GM18951 (cell line): ENCODE data around the gene ZNF215.
"Not testable (repeated sequence)": the region's sequence is repeated elsewhere in the genome, so short reads cannot be mapped to it uniquely, and the experiment has no call there.

Experiments used
- POLR2A ChIP-seq: IDR thresholded peaks from 4 replicates; pipeline ENCODE4 v1.6.1; 2011; ENCODE audit warnings: mild to moderate bottlenecking; ENCODE audit not compliant: insufficient read length, insufficient read depth; ENCODE audit errors: extremely low read depth
- in situ Hi-C: fragments of 300-500 bp; cut with MboI; formaldehyde crosslinking; loops from one replicate; pipeline ENCODE4 v1.12.0; 2022; ENCODE audit warnings: low sequenced_read_pairs, mixed read lengths, inconsistent platforms; ENCODE audit not compliant: unreplicated experiment

ZNF215 gene

GRCh38 chr11:6926208-6927029 lies at the start of gene ZNF215:
TSS of gene ZNF215 (plus strand) at chr11:6926426. CDS start at chr11:6932273, 5,847 bp downstream.
- TF ChIP-seq POLR2A: peak; percentile 61
- in situ Hi-C loops: no loop called here

GRCh38 chr11:6876914-6877313 lies 49.3 kb upstream of the ZNF215 start:
- TF ChIP-seq POLR2A: no peak
- in situ Hi-C loops: no loop called here

DNA sequence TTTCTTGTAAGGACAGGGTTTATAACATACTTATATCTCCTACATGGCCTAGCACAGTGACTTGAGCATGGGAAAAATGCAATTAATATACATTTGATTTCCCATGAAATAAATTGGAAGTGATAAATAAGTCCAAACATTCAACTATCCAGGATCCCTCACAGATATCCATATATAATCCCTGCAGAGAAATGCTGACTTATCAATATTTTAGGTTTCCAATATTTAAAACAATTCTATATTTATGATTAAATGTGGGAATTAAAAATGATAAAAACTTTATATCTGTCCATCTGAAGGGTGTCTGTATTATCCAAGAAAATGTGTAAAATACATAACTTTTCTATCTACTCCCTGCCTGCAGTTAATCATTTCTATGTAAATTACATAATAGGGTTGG lies 43.5 kb upstream of the ZNF215 start:
- in situ Hi-C loops: no loop called here
- no peak for TF ChIP-seq POLR2A

GRCh38 chr11:6887711-6888110 lies 38.5 kb upstream of the ZNF215 start:
- in situ Hi-C loops: not testable (repeated sequence)

DNA sequence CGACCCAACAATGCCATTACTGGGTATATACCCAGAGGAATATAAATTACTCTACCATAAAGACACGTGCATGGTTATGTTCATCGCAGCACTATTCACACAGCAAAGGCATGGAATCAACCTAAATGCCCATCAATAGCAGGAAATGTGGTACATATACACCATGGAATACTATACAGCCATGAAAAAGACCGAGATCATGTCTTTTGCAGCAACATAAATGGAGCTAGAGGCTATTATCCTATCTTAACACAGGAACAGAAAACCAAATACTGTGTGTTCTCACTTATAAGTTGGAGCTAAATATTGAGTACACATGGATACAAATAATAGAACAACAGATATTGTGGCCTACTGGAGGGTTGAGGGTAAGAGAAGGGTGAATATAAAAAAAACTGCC lies 37.4 kb upstream of the ZNF215 start:
- in situ Hi-C loops: no loop called here
- TF ChIP-seq POLR2A: no peak

GRCh38 chr11:6889835-6890234 lies 36.4 kb upstream of the ZNF215 start:
- in situ Hi-C loops: no loop called here
- no peak for TF ChIP-seq POLR2A

- in situ Hi-C loops: no loop called here
- TF ChIP-seq POLR2A: no peak
These were observed 33.8 kb upstream of the ZNF215 start, which contains the start of gene OR2D2 for GRCh38 chr11:6892400-6892799. TSS of gene OR2D2 (minus strand) at chr11:6892500. CDS start at chr11:6892500, 0 bp downstream.

GRCh38 chr11:6894097-6894496 lies 32.1 kb upstream of the ZNF215 start:
- no peak for TF ChIP-seq POLR2A
- in situ Hi-C loops: no loop called here

- in situ Hi-C loops: no loop called here
- TF ChIP-seq POLR2A: no peak
These were observed 31.2 kb upstream of the ZNF215 start for GRCh38 chr11:6895010-6895409.

GRCh38 chr11:6898911-6899310 lies 27.3 kb upstream of the ZNF215 start:
- TF ChIP-seq POLR2A: no peak
- in situ Hi-C loops: no loop called here

DNA sequence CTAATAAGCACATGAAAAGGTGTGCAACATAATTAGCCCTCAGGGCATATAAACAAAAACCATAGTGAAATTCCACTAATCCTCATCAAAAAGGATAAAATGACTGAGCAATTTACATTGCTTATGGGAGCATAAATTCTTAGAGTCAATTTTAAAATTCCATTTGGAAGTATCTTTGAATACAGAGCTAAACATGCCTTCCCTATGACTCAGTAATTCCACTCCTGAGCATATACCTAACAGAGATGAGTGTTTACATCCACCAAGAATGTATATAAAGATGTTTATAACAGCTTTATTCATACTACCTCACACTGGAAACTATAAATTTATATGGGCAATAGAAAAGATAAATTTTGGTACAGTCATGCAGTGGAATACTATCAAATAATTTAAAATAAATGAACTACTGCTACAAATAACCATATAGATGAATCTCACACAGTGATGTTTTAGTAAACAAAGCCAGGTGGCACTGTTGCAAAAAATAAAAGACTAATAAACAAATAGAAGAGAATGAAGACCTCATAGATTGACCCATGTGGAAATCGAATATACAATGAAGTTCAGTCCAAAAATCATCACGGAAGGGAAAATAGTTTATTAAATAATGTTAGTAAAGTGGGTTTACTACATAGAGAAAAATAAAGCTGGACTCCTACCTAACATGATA lies 25.8 kb upstream of the ZNF215 start:
- in situ Hi-C loops: no loop called here
- TF ChIP-seq POLR2A: no peak

DNA sequence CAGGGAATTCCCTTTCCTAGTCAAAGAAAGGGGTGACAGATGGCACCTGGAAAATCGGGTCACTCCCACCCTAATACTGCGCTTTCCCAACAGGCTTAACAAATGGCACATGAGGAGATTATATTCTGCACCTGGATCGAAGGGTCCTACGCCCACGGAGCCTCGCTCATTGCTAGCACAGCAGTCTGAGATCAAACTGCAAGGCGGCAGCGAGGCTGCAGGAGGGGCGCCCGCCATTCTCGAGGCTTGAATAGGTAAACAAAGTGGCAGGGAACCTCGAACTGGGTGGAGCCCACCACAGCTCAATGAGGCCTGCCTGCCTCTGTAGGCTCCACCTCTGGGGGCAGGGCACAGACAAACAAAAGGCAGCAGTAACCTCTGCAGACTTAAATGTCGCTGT lies 21.4 kb upstream of the ZNF215 start:
- in situ Hi-C loops: not testable (repeated sequence)

DNA sequence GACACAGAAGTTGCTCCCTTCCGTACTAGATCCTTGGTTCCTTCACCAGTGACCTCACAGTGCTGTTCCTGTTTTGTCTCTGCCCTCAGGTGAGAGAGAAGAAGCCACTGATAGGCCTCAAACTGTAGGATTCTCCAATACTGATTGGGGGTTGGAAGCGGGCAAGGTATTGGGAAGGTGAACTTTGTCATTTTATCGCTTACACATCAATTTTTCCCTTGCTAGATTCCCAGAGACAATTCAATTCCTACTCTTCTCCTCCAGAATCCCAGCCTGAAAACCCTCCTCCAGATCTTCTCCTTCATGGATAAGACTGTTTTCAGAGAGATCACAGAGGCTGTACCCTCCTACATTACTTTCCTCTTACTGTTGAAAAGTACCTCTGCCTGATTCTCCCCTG lies 14.8 kb upstream of the ZNF215 start:
- in situ Hi-C loops: no loop called here
- no peak for TF ChIP-seq POLR2A

- no peak for TF ChIP-seq POLR2A
- in situ Hi-C loops: no loop called here
These were observed 14.3 kb upstream of the ZNF215 start for GRCh38 chr11:6911948-6912347.

- no peak for TF ChIP-seq POLR2A
- in situ Hi-C loops: no loop called here
These were observed 6.5 kb upstream of the ZNF215 start for GRCh38 chr11:6919698-6920097.

DNA sequence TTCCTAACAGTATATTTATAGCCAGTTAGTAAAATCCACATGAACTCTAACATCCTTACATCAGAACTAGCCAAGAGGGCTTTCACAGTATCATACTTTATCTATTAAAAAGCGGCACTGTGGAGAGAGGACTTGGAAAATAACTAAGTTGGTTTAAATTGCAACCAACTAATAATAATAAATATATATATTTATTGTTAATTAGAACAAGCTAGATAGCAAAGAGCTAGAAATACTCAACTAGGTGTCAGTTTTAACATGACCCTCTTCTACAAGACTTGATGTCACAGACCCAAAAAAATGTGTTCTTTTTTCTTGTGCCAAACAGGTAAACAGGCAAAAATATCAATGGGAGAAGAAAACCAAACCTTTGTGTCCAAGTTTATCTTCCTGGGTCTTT lies 5.5 kb upstream of the ZNF215 start, which contains the start of gene OR2D3:
OR2D3 (plus strand) TSS at position 301 of the 400 bp plus-strand sequence; CDS start at position 301, 0 bp downstream.
- TF ChIP-seq POLR2A: no peak
- in situ Hi-C loops: no loop called here
